CD4-positive, alpha-beta T cell (primary cell): ENCODE data around the gene MED25. TPM values are rescaled to one million over a fixed set of nuclear protein-coding genes. Genes with fewer than 3 reads are reported as not detected.

Experiments used
- ATAC-seq: fragments of 200-7000 bp; cut with Tn5 transposase; one replicate; pipeline ENCODE4 v1.10.0; 2022; ENCODE audit warnings: mild to moderate bottlenecking; ENCODE audit not compliant: poor library complexity
- CTCF ChIA-PET: fragments of 350-600 bp; sonication (Branson Sonifier 250); formaldehyde crosslinking; loops from one replicate; lab custom pipeline; 2021; ENCODE audit warnings: antibody characterized with exemption, inconsistent platforms; lab: Charles Lee
- POLR2A ChIA-PET: fragments of 350-600 bp; sonication (Branson Sonifier 250); formaldehyde crosslinking; loops from one replicate; lab custom pipeline; 2021; ENCODE audit warnings: antibody characterized with exemption, inconsistent platforms; lab: Charles Lee
- DNase-seq, 14 experiments: peaks; one replicate each; pipeline ENCODE4 v3.0.0-alpha.2; 2013 to 2020; ENCODE audit warnings: mixed read lengths in 2 of 14
- H3K27ac ChIP-seq, 2 donors: one replicate each; pipeline versions ENCODE4 v1.5.1 to v1.7.0; 2013; ENCODE audit warnings: low read length in 2 of 2, low read depth in 1 of 2, mild to moderate bottlenecking in 1 of 2
- H3K27me3 ChIP-seq, 2 experiments: 1 replicate in 1 of 2; 2 replicates in 1 of 2; pipeline versions ENCODE4 v1.6.1 to v1.7.0; 2013; ENCODE audit warnings: low read length in 2 of 2, control low read depth in 1 of 2, mild to moderate bottlenecking in 1 of 2, moderate library complexity in 1 of 2; ENCODE audit not compliant: insufficient read depth in 2 of 2, control insufficient read depth in 1 of 2
- H3K36me3 ChIP-seq: one replicate; pipeline ENCODE4 v1.6.1; 2013; ENCODE audit warnings: low read length, control low read depth; ENCODE audit not compliant: insufficient read depth
- H3K4me1 ChIP-seq: one replicate; pipeline ENCODE4 v1.6.1; 2013; ENCODE audit warnings: low read length, control low read depth; ENCODE audit not compliant: insufficient read depth
- H3K4me3 ChIP-seq: one replicate; pipeline ENCODE4 v1.5.1; 2013; ENCODE audit warnings: mild to moderate bottlenecking, low read length, moderate library complexity
- H3K9me3 ChIP-seq, 2 experiments: 1 replicate in 1 of 2; 2 replicates in 1 of 2; pipeline versions ENCODE4 v1.6.1 to v1.7.0; 2013; ENCODE audit warnings: low read length in 2 of 2, mild to moderate bottlenecking in 2 of 2, control low read depth in 1 of 2, moderate library complexity in 1 of 2; ENCODE audit not compliant: control insufficient read depth in 1 of 2, insufficient read depth in 1 of 2
- H3K27ac Mint-ChIP-seq: one replicate; pipeline ENCODE4 v1.8.0; 2020; ENCODE audit warnings: mixed read lengths
- H3K27me3 Mint-ChIP-seq: one replicate; pipeline ENCODE4 v1.8.0; 2021; ENCODE audit warnings: mixed read lengths
- H3K36me3 Mint-ChIP-seq: one replicate; pipeline ENCODE4 v1.8.0; 2021; ENCODE audit warnings: low read depth, mixed read lengths
- H3K4me1 Mint-ChIP-seq: one replicate; pipeline ENCODE4 v1.8.0; 2021; ENCODE audit warnings: low read depth, mixed read lengths
- H3K4me3 Mint-ChIP-seq: one replicate; pipeline ENCODE4 v1.8.0; 2020; ENCODE audit warnings: mild to moderate bottlenecking, mixed read lengths
- H3K9me3 Mint-ChIP-seq: one replicate; pipeline ENCODE4 v1.8.0; 2020; ENCODE audit warnings: mixed read lengths
- CTCF ChIP-seq: fragments of 200-600 bp; IDR thresholded peaks from one replicate; pipeline ENCODE4 v1.8.0; 2022; ENCODE audit warnings: antibody characterized with exemption, mild to moderate bottlenecking
- intact Hi-C, 2 experiments: fragments of 100-400 bp; cut with DNase I in 1 of 2; cut with micrococcal nuclease in 1 of 2; formaldehyde crosslinking; loops; one replicate each; pipeline versions ENCODE4 v1.15.1 to v1.9.0; 2023 to 2025; cut with DNase I, micrococcal nuclease
- total RNA-seq, 174 experiments: library from RNA in 2 of 174; stranded (reverse) in 2 of 174; gene quantifications; one replicate each; pipeline ENCODE4 v1.2.3 and lab custom pipeline; 2021 to 2026

The MED25 gene
- total RNA-seq, 2 experiments from 2014 or later, result 67.2 to 67.8 TPM

- H3K4me3 ChIP-seq, result no peak overlapping the region
- intact Hi-C loops, result no loop called here
- no peak for DNase-seq
- H3K4me1 Mint-ChIP-seq, result peaks cover 10% of the 10 kb centered on the region
- no peak for TF ChIP-seq CTCF
- H3K9me3 Mint-ChIP-seq, result no peaks in the 10 kb centered on the region
- H3K27me3 ChIP-seq, result no peaks in the 10 kb centered on the region
- ATAC-seq, result no peak
- H3K27ac ChIP-seq, result no peak overlapping the region
- no peak overlapping the region for H3K4me3 Mint-ChIP-seq
- H3K27ac Mint-ChIP-seq, result no peak overlapping the region
- H3K4me1 ChIP-seq, result peaks cover 2% of the 10 kb centered on the region
- ChIA-PET CTCF (no interaction called here), POLR2A (interaction anchor here (1.2 kb wide), 1 partner anchor 15 kb away, joined by 3 read pairs; no protein-coding TSS in a partner anchor)
- peaks cover 32% of the 10 kb centered on the region for H3K36me3 ChIP-seq
- no peaks in the 10 kb centered on the region for H3K9me3 ChIP-seq
- no peaks in the 10 kb centered on the region for H3K27me3 Mint-ChIP-seq
- H3K36me3 Mint-ChIP-seq, result peaks cover 53% of the 10 kb centered on the region
These were observed 37.2 kb upstream of the MED25 start for GRCh38 chr19:49780861-49781260.

- ATAC-seq, result no peak
- POLR2A ChIA-PET, result no interaction called here
These were observed 36.7 kb upstream of the MED25 start for GRCh38 chr19:49781394-49781793.

GRCh38 chr19:49782515-49782914 lies 35.6 kb upstream of the MED25 start:
- H3K4me1 ChIP-seq, result no peaks in the 10 kb centered on the region
- intact Hi-C loops, result no loop called here
- no peaks in the 10 kb centered on the region for H3K27me3 ChIP-seq
- H3K27ac ChIP-seq, result no peak overlapping the region
- no peaks in the 10 kb centered on the region for H3K27me3 Mint-ChIP-seq
- H3K36me3 ChIP-seq, result peaks cover 38% of the 10 kb centered on the region
- H3K4me3 ChIP-seq, result no peak overlapping the region
- peaks cover 63% of the 10 kb centered on the region for H3K36me3 Mint-ChIP-seq
- H3K4me3 Mint-ChIP-seq, result no peak overlapping the region
- TF ChIP-seq CTCF, result no peak
- no peak overlapping the region for H3K27ac Mint-ChIP-seq
- no peaks in the 10 kb centered on the region for H3K9me3 Mint-ChIP-seq
- ATAC-seq (no peak), DNase-seq (no peak)
- no peaks in the 10 kb centered on the region for H3K9me3 ChIP-seq
- peaks cover 10% of the 10 kb centered on the region for H3K4me1 Mint-ChIP-seq
- POLR2A ChIA-PET, result no interaction called here
- CTCF ChIA-PET, result no interaction called here

More at GRCh38 chr19:49781394-49781793, 36.7 kb upstream of the MED25 start:
- Mint-ChIP-seq H3K9me3 (no peaks in the 10 kb centered on the region), H3K27me3 (no peaks in the 10 kb centered on the region), H3K36me3 (peaks cover 56% of the 10 kb centered on the region), H3K4me3 (no peak overlapping the region), H3K27ac (no peak overlapping the region), H3K4me1 (peaks cover 10% of the 10 kb centered on the region)
- CTCF ChIA-PET, result no interaction called here
- no peaks in the 10 kb centered on the region for H3K4me1 ChIP-seq
- TF ChIP-seq CTCF, result no peak
- no peaks in the 10 kb centered on the region for H3K27me3 ChIP-seq
- no peak overlapping the region for H3K27ac ChIP-seq
- no peaks in the 10 kb centered on the region for H3K9me3 ChIP-seq
- no peak overlapping the region for H3K4me3 ChIP-seq
- intact Hi-C loops, result no loop called here
- H3K36me3 ChIP-seq, result peaks cover 34% of the 10 kb centered on the region
- DNase-seq, result no peak
